HG03135 (cell line): ENCODE data around the gene CEP170.
A peak's percentile ranks its signal among the peaks of the same experiment; 100 is the strongest.

Experiments used
- ATAC-seq: cut with Tn5 transposase; IDR thresholded peaks from one replicate; pipeline ENCODE4 v1.9.1; 2021; ENCODE audit warnings: mild to moderate bottlenecking, moderate library complexity; ENCODE audit not compliant: unreplicated experiment

CEP170 gene

GRCh38 chr1:243268751-243269460 is 13.8 kb upstream of the CEP170 start:
- ATAC-seq: no peak

DNA sequence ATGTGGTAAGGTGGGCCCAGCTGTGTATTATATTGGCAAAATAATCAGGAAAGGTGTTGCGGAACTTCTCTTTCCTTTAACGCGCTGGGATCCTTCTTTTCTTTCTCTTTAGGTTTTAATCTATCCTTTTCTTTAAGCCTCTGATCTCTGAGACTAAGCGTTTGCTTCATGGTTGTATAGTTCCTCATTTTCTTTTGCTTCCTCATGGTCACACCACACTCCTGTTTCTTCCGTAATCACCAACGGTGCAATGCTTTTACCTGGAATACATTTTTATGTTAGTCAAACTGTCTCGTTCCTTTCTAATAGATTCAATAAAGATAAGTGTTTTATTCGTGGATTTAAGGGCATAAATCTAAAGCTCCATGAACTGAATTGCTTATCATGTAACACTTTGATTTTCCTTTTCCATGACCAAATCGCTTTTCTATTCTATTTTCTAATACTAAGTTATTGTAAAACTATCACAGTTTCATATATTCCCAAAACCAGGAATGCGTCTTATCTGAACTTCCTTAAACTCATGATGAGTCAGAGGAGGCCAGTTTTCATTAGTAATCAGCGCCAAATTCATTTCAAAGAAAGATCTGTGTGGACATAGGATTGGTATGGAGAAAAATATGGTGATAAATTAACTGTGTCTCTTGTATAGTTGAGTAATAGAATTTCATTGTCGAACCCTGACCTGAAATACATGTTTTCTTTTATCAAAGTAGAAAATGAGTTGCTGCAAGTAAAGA is 13.0 kb upstream of the CEP170 start:
- ATAC-seq: no peak

DNA sequence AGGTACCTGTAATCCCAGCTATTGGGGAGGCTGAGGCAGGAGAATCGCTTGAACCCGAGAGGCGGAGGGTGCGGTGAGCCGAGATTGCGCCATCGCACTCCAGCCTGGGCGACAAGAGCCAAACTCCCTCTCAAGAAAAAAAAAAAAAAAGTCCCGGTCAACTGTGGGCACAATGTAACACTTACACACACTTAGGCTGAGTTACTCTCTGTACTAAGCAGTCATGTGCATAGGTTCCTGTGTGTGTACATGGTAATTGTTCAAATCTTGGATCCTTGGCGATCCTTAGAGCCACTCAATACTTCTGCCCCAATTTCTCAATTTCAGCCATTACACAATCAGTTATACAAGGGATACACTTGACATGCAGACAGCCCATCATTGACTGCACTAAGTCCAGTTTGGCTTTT is 12.4 kb upstream of the CEP170 start:
- no peak for ATAC-seq

- ATAC-seq: no peak
Measured at GRCh38 chr1:243266231-243266630, 11.2 kb upstream of the CEP170 start.

GRCh38 chr1:243264717-243265116 is 9.6 kb upstream of the CEP170 start:
- ATAC-seq: no peak

DNA sequence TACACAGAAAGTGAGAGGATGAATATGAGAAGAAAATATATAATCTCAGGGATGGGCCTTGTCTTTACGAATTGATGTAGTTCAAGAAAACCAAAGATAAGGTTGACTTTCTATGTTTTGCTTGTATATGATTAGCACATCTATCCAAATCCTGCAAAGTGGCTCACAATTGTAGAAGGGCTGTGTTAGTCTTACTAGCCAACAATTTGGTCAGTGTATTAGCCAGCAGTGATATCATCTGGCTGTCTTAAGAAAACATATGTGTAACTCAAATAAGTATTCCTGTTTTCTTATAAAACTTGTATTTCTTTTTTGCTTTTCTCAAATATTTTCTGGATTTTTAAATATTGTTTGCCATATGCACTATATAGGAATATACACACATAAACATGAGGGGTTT is 6.3 kb upstream of the CEP170 start:
- no peak for ATAC-seq

GRCh38 chr1:243260221-243260880 is 5.3 kb upstream of the CEP170 start:
- no peak for ATAC-seq

DNA sequence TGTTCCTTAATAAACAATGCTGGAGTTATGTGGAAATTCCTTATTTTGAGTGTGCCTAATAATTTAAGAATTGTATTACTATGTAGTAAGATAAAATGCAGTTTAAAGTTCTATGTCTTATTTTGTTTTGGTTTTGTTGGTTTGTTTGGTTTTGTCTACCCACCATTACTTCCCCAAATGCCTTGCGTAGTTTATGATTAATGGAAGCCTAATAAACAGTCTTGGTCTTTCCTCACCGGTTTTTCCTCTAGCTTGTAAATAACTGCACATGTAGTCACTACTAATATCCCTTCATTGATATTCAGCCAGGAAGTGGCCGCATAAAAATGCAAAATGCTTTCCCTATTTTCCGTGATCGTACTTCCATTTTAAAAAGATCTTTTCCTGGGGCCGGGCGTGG is 3.6 kb upstream of the CEP170 start:
- no peak for ATAC-seq

GRCh38 chr1:243257189-243257588 is 2.1 kb upstream of the CEP170 start:
- ATAC-seq: no peak

DNA sequence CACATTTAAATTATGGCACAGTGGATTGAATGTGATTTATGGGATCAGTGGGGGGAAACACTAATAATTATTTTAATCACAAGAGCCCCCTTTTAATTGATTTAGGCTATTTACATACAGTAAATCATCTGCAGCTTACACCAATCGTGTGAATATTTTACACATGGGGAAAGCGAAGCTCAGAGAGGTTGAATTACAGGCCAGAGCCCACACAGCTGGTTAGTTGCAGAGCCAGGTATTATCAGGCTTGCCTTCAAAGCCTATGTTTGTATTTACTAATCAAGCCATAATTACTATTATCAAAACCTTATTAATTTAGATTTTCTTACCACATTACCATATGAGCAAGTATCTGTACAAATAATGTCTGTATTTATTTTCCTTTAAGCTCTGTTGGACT is 1.5 kb upstream of the CEP170 start:
- ATAC-seq: no peak

DNA sequence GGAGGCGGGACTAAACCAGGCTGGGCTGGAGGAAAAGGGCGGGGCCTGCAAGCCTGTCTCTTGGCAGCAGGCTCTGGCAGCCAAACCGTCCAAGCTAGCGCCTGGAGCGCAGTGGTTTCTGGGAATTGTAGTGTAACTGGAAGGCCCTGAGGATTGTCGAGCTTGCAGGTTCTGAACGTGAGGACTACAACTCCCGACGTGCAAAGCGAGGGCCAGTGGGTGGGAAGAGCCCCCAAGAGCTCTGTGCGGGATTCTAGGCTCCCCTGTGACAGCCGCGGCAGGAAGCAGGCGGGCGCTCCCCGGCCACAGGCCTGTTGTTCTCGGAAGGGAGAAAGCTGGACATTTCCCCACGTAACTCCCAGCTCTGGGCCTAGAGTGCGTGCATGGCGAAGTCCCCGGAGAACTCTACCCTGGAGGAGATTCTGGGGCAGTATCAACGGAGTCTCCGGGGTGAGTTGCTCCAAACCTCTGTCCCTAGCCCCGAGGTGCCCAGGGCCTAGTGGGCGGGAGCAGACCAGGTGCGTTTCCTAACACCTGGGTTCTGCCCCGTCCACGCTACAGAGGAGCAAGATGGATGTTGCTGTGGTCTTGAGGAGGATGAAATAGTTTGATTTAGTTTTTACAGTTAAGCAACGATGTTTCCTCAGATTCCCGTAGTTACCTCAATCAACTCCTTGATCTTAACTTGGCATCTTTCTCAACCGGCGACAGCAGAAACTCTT is 871 bp upstream of the CEP170 start, which contains the start of gene SDCCAG8:
Gene SDCCAG8 (plus strand): TSS at position 251 of the 722 bp plus-strand sequence. CDS start 133 bp downstream, at position 384.
- peak; percentile 64 for ATAC-seq

GRCh38 chr1:243254233-243254926 is 701 bp downstream of the CEP170 start:
- peak; percentile 25 for ATAC-seq

DNA sequence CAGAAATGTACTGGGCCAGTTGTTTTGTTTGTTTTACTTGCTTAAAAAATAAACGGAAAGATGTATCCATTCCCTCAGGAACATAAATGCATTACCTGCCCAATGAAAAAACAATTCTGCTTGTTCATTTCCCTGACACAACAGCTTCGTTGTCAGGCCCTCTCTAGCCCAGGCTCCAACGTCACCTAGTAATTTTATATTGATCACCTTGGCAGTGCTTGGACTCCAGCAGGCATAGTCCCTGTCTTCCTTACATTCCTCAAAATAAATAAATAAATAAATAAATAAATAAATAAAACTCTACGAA is 1.2 kb downstream of the CEP170 start:
- no peak for ATAC-seq

DNA sequence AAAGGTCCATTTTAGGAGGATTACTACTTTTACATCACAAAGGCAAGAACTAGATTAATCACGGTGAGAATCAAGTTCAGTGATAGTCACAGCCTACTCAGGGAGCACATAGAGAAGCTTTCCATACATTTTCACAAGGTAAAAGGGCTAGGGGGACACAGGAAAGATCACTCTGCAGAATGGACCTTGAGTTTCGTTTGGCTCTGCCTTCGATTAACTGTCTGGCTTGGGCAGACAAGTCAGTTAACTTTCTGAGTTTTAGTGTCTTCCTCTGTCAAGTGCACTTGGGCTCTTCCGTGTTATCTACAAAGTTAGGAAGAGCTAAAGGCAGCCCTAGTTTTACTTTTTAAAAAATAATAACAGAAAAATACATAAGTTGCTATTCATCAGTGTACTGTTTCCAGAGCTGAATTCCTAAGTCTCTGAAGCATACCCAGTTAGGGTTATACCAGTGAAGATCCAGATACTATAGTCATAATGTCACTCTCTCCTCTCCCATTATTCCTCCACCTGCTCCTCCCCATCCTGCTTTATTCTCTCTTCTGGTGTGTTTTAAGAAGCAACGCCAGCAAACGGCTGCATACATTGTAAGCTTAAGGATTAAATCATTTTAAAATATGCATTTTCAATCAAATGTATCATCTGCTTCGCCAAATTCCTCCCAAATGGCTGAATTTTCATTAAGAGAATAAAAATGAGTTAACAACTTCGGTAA is 1.7 kb downstream of the CEP170 start:
- no peak for ATAC-seq

DNA sequence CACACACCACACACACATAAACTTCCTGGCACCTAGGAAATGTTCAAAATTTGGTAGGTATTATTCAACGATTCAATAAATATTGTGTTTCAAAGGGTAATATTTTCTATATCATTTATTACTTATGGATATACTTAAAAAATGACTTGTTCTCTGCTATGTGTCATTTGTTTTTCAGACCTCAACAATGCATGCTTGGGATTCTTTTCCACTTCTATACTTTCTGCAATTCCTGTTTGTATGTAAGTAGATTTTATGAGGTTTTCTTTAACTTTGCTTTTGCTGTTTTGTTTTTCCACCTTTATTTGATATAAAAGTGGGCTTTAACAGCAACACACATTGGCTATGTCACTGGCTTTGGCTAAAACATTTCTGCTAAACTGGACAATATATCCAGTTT is 3.5 kb downstream of the CEP170 start:
- ATAC-seq: no peak

- no peak for ATAC-seq
Measured at GRCh38 chr1:243250102-243250501, 5.0 kb downstream of the CEP170 start.

DNA sequence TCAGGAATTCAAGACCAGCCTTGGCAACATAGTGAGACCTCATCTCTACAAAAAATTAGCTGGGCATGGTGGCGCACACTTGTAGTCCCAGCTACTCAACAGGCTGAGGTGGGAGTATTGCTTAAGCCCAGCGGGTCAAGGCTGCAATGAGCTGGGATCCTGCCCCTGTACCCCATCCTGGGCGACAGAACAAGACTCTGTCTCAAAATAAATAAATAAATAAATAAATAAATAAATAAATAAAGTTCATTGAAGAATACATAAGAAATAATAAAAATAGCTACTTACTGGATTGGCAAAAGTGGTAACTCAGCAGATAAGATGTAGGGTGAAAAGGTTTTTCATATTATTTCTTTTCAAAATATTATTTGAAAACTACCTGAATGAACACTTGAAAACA is 5.9 kb downstream of the CEP170 start:
- no peak for ATAC-seq

DNA sequence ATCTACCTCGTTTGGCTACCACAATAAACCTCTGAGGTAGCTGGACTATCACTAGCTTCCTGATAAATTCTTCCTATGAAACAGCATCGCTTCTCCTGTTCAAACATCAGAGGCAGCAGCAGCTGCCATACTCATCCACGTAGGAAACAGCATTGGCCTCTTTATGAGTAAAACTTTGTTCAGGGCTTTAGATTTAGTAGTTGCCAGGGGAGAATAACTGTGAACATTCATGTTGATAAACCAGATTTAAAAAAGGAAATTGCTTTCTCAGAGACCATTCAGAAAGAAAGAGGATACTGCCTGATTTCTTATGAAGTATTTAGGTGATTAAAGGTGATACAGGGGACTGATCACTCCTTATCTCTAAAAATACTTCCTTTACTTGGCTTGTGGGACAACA is 7.2 kb downstream of the CEP170 start:
- ATAC-seq: no peak

GRCh38 chr1:243246916-243247315 is 8.2 kb downstream of the CEP170 start:
- no peak for ATAC-seq

DNA sequence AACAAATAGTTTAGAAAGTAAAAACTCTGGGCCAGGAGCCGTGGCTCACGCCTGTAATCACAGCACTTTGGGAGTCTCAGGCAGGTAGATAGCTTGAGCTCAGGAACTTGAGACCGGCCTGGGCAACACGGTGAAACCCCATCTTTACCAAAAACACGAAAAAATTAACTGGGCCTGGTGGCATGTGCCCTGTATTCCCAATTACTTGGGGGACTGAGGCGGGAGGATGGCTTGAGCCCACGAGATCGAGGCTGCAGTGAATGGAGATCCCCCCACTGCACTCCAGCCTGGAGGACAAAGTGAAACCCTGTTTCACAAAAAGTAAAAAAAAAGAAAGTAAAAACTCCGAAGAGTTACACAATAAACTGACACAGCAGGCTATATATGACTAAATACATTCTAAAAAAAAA is 10.6 kb downstream of the CEP170 start:
- peak; percentile 47 for ATAC-seq
